Body of pancreas (tissue), 4 donors: ENCODE results near the gene MYL6B.
"Not testable (repeated sequence)": the region's sequence is repeated elsewhere in the genome, so short reads cannot be mapped to it uniquely, and the experiment has no call there.

Source experiments
- CTCF ChIP-seq, 7 experiments: fragments of 450-650 bp in 4 of 7; fragments of 200-600 bp in 3 of 7; sonication (generic) in 3 of 7; IDR thresholded peaks; one replicate each; pipeline ENCODE4 v1.5.1; 2016 to 2019; ENCODE audit warnings: antibody characterized with exemption in 7 of 7
- POLR2A ChIP-seq, 3 donors: fragments of 450-650 bp; IDR thresholded peaks; one replicate each; pipeline ENCODE4 v1.6.1; 2016; ENCODE audit warnings: antibody characterized with exemption in 3 of 3, mild to moderate bottlenecking in 2 of 3

DNA sequence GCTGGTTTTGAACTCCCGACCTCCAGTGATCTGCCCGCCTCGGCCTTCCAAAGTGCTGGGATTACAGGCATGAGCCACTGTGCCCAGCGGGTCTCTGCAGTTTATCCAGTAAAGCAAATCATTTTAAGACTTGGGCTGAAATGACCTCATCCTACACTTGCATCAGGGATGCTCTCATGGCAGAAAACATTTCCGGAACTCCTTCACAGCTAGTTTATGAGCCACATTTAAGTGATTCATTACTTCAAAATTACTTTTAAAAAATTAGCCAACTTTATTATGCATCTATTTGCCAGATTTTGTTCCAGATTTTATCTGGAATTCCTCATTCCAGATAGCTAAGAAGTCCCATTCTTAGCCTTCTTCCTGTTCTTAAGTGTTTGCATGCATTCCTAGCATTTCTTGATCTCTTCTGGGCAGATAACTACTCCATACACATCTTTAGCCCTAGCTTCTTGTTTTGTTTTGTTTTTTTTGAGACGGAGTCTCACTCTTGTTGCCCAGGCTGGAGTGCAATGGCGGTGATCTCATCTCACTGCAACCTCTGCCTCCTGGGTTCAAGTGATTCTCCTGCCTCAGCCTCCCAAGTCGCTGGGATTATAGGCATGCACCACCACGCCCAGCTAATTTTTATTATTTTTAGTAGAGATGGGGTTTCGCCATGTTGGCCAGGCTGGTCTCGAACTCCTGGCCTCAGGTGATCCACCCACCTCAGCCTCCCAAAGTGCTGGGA is 44.6 kb downstream of the MYL6B start:
- not testable (repeated sequence) for TF ChIP-seq CTCF, POLR2A (IDR thresholded peaks at IDR 0.05)
